GM19372 (cell line): ENCODE measurements around the gene TMEM259.

Experiments
- ATAC-seq: cut with Tn5 transposase; IDR thresholded peaks from one replicate; pipeline ENCODE4 v1.9.1; 2021; ENCODE audit warnings: mild to moderate bottlenecking, low read depth, moderate library complexity; ENCODE audit not compliant: unreplicated experiment

Gene TMEM259

GRCh38 chr19:1055886-1056620 is 35.1 kb upstream of the TMEM259 start:
- no peak for ATAC-seq

- ATAC-seq: no peak
These were observed 34.1 kb upstream of the TMEM259 start for GRCh38 chr19:1055028-1055425.

- ATAC-seq: no peak
These were observed 33.4 kb upstream of the TMEM259 start for GRCh38 chr19:1054102-1055027.

GRCh38 chr19:1053176-1054101 is 32.5 kb upstream of the TMEM259 start:
- ATAC-seq: no peak

- ATAC-seq: no peak
These were observed 31.5 kb upstream of the TMEM259 start for GRCh38 chr19:1052349-1052975.

GRCh38 chr19:1051791-1052190 is 30.9 kb upstream of the TMEM259 start:
- no peak for ATAC-seq

GRCh38 chr19:1050989-1051788 is 30.3 kb upstream of the TMEM259 start:
- ATAC-seq: no peak

GRCh38 chr19:1049800-1050199 is 28.9 kb upstream of the TMEM259 start:
- ATAC-seq: no peak

GRCh38 chr19:1049106-1049505 is 28.2 kb upstream of the TMEM259 start:
- no peak for ATAC-seq

- no peak for ATAC-seq
These were observed 26.8 kb upstream of the TMEM259 start for GRCh38 chr19:1047696-1048147.

GRCh38 chr19:1046836-1047695 is 26.1 kb upstream of the TMEM259 start:
- no peak for ATAC-seq

GRCh38 chr19:1046117-1046626 is 25.2 kb upstream of the TMEM259 start:
- no peak for ATAC-seq

- ATAC-seq: no peak
These were observed 24.3 kb upstream of the TMEM259 start for GRCh38 chr19:1045247-1045603.

- no peak for ATAC-seq
These were observed 22.0 kb upstream of the TMEM259 start for GRCh38 chr19:1042689-1043511.

GRCh38 chr19:1041835-1042685 is 21.1 kb upstream of the TMEM259 start:
- no peak for ATAC-seq

- ATAC-seq: no peak
These were observed 20.4 kb upstream of the TMEM259 start for GRCh38 chr19:1041272-1041834.
